Transverse colon (tissue), 4 donors: ENCODE measurements around the gene TMEM26.

Experiments used
- EP300 ChIP-seq: sonication (generic); formaldehyde crosslinking; IDR thresholded peaks from one replicate; pipeline ENCODE4 v1.6.1; 2017; ENCODE audit warnings: antibody characterized with exemption, low read depth
- POLR2AphosphoS5 ChIP-seq, 3 donors: sonication (generic); formaldehyde crosslinking; IDR thresholded peaks; one replicate each; pipeline ENCODE4 v1.6.1; 2016; ENCODE audit warnings: antibody characterized with exemption in 3 of 3
- TF ChIP-seq, protein P1 (sequence below), 5 experiments: fragments of 200-600 bp in 3 of 5; fragments of 450-650 bp in 2 of 5; sonication (generic) in 3 of 5; IDR thresholded peaks; 1 replicate in 2 of 5; 2 replicates in 3 of 5; pipeline ENCODE4 v1.5.1; 2016 to 2017; ENCODE audit warnings: antibody characterized with exemption in 5 of 5, inconsistent platforms in 3 of 5, mild to moderate bottlenecking in 2 of 5, moderate library complexity in 1 of 5

DNA sequence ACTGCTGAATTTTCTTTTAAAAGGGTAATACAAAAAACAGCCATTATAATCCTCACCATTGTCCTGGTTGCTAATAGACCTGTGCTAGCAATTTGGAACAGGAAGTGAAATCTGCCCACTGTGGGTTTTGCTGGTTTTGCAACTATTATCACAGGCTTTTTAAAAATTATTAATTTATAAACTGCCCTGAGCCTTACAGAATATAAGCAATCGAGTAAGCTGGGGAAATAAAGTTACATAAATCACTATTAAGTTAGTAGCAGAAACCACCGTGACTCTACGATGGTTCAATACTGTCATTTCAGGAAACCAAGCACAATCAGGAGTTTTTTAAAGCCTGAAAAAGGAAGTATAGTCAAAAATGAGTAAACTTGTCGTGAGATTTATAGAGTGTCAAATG, 62.3 kb downstream of the TMEM26 start:
- TF ChIP-seq, protein P1, sequence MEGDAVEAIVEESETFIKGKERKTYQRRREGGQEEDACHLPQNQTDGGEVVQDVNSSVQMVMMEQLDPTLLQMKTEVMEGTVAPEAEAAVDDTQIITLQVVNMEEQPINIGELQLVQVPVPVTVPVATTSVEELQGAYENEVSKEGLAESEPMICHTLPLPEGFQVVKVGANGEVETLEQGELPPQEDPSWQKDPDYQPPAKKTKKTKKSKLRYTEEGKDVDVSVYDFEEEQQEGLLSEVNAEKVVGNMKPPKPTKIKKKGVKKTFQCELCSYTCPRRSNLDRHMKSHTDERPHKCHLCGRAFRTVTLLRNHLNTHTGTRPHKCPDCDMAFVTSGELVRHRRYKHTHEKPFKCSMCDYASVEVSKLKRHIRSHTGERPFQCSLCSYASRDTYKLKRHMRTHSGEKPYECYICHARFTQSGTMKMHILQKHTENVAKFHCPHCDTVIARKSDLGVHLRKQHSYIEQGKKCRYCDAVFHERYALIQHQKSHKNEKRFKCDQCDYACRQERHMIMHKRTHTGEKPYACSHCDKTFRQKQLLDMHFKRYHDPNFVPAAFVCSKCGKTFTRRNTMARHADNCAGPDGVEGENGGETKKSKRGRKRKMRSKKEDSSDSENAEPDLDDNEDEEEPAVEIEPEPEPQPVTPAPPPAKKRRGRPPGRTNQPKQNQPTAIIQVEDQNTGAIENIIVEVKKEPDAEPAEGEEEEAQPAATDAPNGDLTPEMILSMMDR (IDR thresholded peaks at IDR 0.05): no peak
- TF ChIP-seq EP300: no peak
- TF ChIP-seq POLR2AphosphoS5 (IDR thresholded peaks at IDR 0.05): no peak
